HG03571 (cell line): ENCODE data around the gene DENND11.

Experiments
- ATAC-seq: cut with Tn5 transposase; IDR thresholded peaks from one replicate; pipeline ENCODE4 v1.9.1; 2021; ENCODE audit not compliant: unreplicated experiment

Gene DENND11

DNA sequence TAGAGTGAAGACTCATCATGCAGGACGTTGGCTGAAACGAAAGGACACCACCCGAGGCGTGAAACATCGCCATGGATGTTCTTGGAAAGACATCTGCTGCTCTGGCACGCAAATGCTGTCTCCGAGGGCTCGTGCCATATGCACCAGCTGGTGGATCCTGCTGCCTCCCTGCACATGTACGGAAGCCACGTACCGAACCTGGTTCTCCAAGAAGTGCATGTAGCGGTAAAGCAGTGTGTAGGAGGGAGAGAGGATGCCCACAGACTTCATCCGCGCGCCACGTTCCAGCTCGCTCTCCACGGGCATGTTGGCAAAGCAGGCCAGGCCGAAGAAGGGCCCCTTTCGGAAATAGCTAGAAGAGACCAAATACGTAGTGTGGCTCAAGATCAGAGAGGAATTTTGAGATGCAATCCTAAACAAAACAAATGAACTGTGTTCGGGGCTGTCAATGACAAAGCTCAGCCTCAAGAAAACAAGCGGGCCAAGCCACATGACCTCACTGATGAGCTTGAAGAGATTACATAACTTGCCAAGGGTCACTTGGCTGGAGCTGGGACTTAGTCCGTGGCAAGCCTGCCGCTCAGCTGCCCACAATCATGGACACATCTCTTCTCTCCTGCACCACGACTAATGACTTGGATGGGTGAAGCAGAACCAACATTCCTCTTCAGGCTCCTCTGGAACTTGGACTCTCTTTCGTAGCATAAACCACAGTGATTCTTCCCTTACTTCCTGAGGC is 16.5 kb downstream of the DENND11 start:
- no peak for ATAC-seq

DNA sequence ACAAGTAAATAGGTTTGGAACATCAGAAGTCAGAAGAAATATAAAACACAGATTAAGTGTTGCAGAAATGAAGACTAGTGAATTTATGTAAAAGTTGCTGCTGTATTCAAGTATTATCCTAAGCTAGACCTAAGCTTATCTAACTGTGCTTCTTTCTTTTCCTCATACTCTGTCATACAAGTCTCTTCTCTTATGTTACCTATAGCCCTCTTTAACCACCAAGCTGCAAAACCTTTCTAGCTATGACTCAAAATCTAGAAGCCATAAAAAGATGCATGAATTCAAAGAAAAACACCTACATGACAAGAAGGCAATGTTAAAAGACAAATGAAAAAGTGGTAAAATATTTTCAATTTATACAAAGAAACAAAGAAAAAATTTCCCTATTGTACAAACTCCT is 23.0 kb downstream of the DENND11 start:
- no peak for ATAC-seq

DNA sequence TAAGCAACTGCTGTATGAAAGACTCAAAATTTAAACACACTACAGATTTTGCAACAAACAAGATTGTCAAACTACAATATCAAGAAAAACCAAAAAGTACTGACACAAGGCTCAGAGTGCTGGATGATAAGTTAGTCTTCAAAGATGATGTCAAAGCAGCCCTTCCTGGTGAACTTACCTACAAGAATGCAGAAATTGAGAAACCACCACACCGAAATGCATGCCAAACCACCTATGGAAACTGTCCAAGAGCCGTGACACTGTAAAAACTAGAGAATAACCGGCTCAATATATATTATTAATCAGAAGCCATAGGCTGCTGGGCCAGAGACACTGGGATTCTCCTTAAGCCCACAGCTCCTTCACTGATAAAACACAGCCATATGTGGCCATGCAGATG is 25.3 kb downstream of the DENND11 start:
- ATAC-seq, result no peak

DNA sequence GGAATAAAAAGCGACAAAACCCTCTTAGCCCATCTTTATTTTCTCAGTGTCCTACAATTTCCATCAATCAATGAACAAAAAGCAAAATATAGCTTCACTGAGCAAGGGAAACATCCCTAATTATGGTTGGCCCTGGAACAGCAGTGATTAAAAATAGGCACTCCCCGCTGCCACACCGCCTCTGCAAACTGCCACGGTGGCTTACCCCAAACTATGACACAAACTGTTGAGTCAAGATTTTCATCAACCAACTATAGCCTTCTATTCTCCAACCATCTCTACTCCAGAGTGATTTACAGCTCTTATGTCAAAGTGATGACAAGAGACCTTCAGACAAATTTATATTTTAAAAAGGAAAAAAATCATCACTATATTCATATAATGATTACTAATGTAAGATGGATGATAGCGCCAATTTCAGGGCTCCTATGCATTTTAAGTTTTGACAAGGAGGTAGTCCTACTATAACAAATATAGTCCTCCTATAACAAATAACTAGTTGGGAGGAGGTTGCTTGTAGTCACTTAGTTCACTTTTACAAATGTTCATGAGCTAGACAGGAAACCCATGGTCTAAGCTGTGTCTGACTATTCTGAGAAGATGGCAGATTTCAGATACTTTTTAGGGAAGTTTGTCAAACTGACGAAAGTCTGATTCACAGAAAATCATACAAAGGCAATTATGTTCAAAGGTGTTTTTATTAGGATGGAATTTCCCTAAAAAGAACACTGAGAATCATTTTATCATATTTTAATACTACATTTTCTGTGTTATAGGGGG is 26.3 kb downstream of the DENND11 start:
- no peak for ATAC-seq

DNA sequence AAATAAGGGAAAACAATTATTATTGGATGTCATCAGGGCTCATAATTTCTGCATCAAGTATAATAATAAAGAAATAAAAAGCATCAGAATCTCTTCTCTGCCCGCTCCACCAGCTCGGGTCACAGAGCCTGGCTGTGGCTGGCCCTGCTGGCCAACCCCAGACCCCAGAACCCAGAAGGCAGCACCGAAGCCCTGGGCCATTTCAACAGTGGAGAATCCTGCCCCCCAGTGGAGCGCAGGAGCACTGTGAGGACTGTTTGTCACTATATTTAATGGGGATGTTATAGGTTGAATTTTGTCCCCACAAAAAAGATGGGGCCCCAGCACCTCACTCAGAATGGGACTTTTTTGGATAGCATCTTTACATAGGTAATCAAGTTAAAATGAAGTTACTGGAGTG is 27.3 kb downstream of the DENND11 start:
- no peak for ATAC-seq

DNA sequence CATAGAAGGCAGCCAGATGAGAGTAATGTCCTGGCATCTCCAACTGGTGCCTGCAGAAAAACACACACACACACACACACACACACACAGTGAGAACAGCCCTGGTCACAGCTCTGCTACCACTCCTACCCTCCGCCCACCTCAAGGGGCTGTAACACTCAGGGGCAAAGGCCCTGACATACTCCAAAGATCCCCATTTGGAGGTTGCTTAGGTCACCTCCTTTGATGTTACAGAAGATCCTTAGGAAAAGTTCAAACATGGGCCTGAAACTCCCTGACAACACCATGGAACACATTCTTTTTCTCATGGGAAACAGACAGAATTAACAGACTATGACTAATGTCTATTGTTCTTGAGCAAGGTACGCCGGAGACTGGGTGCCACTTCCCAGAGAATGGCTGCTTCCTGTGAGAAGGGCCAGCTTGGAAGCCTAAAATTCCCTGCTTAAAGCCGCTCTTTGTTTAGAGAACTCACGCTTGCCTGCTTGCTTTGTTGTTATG is 27.7 kb downstream of the DENND11 start:
- ATAC-seq, result no peak

DNA sequence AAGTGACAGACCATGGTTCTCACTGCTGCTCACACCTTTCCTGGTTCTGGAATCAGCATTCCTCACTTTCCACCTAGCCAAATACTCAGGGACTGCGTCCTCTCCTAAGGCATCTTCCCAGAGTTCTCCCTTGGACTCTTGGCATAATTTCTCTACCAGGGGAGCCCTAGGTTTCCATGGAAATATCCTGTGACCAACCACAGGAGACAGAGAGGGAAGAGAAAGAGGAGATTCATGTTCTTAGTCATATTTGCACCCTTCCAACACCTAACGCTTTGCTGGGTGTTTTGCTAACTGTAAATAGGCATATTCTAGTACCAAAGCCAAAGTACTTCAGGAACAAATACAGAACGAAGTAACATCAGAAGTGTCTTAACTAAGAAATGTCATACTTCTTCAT is 28.6 kb downstream of the DENND11 start:
- no peak for ATAC-seq

DNA sequence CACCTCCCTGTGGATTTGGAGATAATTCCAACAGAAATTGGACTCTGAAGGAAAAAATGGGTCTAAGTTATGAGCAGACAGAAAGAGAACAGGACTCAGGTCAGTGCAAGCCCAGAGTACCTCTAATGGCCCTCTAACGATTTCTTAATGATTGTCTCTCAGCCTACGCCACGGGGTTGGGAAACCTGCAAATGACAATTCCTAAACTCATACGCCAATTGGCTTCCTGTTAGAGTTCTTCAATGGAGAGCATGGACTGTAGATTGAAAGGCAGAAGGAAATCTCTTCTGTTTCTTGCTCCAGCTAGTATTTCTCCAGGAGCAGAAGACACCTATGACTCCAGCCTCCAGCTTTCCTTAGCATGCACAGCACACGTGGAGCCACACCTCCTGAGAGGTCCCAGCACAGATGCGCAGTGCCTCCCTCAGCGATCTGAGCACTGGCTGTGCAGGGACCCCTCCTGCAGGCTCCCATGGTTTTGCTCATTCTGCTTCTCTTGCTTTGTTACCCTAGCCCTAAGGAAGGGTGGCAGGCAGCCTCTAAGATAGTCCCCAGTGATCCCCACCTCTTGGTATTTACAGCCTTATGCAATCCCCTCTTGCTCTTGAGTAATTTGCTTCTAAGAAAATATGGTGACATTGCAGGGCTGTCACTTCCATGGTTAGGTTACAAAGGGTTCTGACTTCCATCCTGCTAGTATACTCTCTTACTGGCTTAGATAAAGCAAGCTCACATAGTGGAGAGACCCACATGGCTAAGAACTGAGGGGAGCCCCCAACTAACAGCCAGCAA is 30.1 kb downstream of the DENND11 start:
- no peak for ATAC-seq

DNA sequence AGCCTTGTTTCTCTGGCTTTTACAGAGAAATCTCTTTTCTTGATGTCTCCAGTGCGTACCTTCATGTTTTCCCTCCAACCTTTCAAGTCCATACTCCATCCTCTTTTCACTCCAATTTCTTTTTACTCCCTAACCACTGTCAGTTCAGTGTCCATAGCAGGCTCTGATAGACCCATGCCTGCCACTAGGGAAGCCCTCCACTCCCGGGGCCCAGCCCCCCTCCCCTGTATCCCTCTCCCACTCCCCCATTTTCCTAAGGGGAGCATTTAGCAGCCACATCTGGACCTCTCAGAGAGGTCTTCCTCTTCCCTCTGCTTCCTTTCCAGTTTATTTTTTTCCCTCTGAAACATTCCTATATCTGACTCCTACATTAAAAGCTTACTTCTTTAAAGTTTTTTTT is 33.1 kb downstream of the DENND11 start:
- no peak for ATAC-seq

DNA sequence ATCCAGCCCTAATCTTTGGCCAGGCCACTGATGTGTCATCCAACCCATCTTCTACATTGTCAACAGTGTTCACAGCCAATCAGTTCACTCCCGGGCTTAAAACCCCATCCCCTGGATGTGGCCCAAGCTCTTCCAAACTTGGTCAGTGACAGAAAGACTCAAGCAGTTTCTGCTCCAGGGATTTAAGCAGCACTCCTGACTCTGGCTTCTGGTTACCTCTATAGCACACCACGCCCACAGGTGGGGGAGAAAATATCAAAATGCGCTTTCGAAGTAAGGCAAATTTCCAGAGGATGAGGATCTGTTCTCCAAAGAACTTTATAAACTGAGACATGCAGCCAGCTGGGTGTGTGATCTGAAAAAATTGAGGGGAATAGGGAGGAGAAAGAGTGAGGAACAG is 35.9 kb downstream of the DENND11 start:
- ATAC-seq, result no peak

DNA sequence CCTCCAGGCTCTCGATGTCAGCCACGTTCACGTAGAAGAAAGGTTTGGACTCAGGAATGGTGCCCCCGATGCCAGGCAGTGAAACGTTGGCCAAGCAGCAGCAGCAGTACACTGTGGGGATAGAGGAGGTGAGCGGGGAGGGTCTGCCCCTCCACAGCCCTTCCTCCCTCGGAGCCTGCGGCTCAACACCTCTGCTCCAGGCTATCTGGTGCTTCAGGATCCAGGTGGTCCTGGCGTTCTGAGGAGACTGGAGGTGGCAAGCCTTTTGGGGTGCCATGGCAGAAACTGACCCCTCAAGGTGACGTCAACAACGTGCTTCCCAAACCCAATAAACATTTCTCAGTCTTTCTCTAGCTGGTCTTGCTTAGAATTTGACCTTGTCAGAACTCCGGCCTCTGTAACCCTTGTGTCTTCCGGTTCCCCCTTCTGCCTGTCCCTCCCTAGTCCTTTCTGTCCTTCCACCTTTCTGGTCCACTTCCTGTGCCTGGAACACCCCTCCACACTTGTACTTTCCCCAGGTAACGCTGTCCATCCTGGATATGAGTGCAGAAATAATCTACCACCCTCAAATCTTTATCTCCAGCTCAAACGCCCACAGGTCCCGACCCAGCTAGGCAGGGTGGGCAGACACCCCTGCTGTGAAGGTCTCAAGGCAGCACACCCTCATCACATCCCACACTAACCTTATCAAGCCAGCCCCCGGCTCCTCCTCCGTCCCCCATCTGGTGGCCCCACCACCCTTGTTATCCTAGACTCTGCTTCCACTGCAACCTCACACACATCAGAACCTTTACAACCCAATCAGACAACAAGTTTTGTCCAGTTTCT is 36.5 kb downstream of the DENND11 start:
- ATAC-seq, result no peak

DNA sequence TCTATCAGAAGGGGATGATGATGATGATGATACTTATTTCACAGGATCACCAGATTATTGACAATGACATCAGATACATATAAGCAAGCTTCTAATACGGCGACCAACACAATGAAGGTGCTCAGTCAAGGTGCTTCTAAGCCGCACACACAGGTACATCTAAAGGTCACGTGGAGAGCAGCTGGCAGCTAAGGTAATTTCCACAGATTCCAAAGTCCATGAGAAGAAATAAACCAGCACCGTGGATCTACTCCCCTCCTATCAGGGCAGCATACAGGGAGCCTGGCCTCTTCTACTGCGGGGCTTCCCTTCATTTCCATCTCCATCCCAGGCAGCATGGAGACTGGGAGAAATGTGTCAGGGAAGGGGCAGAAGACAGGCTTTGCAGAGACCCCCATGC is 37.5 kb downstream of the DENND11 start:
- no peak for ATAC-seq

DNA sequence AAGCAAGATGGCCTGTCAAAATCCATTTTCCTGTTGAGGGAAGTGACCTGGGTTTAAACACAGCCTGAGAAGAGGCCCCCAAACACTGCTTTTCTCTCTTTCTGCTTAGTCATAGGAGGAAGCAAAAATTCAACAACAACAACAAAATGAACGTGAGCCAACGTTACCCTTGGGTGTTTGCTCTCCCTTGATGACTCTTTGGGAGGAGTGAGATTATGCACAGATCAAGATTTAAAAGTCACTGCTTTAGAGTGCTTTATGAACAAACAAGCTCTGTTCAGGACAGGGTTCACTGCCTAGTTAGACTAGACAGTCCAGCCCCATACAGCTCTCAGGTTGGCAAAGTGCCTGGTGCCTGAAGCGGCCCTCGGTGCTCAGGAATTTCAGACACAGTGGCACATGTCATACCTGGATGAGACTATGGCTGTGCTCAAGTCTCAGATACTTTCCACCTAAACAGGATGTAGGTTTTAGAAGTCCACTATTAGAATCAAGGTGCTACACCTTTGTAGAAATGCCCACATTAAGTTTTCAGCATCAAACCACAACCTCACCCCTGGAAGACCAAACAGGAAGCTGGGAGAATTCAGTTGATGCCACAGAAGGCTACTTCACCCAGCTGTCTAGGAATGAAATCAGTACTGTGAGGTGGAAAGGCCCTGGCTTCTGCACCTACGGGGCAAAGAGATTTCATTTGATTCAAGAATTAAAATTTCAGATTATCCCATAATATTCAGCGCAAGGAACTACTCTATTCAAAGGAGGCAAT is 38.7 kb downstream of the DENND11 start:
- ATAC-seq, result no peak

DNA sequence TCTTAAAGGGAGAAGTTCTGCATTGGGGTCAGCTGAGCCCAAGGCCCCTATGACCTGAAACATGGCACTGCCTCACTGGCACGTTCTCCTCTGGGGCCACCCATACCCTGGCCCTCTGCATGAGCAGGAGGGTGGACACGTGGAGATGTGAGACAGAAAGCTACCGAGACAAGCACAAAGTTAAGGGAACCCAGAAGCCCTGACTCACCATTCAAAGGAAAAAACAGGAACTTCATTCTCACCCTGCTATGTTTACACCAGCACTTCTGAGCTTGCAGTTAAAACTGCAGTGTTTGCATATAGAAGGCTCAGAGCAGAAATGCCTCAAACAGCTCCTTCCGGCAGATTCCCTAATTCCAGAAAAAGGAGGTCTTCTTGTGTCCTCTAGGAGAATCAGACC is 41.7 kb downstream of the DENND11 start:
- no peak for ATAC-seq

DNA sequence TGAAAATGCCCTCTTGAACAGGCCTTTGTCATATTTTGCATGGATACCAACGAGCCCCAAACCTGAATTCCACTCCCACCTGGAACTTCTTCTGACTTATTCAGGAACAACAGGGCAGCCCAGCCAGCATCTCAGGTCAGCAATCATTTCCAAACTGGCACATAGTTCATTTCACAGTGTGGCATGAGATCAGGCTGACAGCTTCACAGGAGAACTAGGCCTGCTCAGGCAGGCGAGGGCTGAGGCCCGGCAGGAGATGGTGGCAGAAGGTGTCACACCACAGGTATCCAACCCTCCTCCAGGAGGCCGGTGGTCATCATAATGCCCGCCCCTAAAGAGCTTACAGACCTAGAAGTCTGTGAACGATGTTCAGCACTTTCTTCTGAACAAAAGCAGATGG is 42.5 kb downstream of the DENND11 start:
- ATAC-seq, result no peak

DNA sequence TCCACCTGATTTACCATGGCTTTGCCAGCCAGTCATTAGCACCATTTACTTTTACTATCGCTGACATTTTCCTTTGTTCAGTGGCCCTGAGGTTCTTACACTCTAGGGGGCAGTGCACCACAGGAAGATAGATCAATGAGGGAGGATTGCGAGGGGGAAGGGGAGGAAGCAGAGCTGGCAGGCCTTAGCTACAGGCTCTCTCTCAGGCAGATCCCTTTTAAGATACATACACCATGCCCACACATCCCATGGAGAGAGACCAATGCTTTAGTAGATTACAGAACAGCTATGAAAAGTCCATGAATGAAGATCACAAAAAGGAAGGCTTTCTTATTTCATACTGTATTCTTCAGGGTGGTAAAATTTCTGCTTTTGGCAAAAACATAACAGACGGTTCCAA is 47.4 kb downstream of the DENND11 start:
- ATAC-seq, result peak; percentile 76

DNA sequence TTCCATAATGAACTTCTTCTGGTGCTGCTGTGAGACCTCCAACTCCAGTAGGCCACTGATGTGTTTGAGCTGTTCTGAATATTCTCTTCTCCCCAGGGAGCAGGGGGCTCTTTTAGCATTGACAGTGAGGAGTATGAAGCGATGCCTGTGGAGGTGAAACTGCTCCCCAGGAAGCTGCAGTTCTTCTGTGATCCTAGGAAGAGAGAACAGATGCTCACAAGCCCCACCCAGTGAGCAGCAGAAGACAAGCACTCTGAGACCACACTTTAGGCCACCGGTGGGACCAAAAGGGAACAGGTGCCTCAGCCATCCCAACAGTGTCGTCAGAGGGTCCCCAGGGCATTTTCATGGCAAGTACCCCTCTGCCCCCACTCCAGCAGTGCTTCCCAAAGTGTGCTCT is 49.3 kb downstream of the DENND11 start:
- ATAC-seq, result no peak
